ENCODE data around the gene PBX3.

PBX3 gene

DNA sequence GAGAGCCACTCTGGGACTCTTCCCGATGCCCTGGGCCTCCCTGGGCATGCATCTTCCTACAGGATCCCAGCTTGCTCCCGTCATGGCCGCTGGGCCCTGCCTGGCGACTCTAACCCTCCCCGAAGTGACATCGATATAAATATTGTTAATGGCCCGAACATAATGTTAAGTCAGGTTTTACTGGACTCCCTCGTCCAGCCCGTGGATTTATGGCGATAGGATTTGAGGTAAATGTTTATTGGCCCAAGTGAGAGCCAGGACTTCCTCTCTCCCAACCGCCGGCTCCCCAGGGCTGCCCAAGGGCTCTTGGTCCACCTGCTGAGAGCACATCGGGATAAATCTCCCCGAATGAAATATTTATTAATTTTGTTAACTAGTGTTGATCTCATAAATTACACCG is 246.3 kb downstream of the PBX3 start:
- DNase-seq: no peak
- TF ChIP-seq POLR2A (IDR thresholded peaks at IDR 0.05; ENCODE audit: low read length): no peak
- TF ChIP-seq GATA1 (IDR thresholded peaks at IDR 0.05; ENCODE audit: low read depth, low read length): no peak

DNA sequence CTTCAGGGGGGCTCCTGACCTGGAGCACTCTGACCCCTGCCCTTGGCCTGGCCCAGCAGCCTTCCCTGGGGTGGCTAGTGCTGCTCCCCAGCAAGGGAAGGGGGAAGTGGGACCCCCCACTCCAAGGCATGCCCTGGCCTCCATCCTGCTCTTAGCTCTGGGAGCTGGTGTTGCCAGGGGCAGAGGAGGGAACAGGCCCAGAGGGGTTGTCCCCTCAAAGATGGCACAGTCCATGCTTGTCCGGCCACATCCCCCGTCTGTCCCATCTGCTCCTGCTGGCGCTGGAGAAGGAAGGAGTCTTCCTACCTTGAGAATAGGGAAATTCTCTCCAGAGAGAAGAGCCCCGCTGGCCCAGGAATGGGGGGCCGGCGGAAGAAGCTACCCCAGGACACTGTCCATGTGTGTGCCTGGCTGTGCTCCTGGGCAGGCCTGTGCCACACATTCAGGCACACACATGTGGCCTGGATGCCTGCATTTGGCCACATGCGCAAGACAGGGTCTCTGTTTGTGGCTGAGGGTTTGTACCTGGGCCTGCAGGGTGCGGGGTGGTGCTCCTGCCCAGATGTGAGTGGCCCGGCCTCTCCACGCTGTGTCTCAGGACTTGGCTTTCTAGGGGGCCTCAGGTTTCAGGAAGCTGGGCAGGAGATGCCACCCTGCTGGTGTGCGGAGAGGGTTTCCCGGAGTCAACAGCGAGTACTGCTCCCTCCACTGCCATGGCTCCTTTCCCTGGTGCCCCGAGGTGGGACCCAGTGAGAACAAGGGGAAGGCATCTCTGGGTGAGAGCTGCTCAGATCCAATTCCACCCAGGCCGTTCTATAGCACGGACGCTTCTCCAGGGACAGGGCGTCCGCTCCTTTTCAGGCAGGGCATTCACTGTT is 247.1 kb downstream of the PBX3 start:
- TF ChIP-seq POLR2A (IDR thresholded peaks at IDR 0.05; ENCODE audit: low read length): no peak
- TF ChIP-seq GATA1 (IDR thresholded peaks at IDR 0.05; ENCODE audit: low read depth, low read length): no peak
- DNase-seq: no peak

DNA sequence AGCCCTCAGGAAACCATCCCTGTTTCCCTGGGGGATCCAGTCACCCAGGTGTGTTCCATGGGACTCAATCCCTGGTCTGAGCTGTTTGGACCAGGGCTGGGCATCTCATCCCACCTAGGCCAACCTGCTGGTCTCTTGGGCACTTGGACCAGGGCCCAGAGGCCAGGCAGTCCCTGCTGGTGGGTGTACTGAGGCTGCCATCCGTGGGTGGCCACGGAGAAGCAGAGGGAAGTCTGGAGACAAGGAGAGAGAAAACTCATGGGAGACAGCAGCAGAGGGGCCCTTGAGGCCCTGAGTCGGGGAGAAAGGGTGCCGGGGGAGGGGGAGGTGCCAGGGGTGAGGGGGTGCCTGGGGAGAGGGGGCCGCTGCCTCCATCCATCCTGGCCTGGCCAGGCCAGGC is 247.8 kb downstream of the PBX3 start:
- DNase-seq: no peak
- no peak for TF ChIP-seq GATA1 (IDR thresholded peaks at IDR 0.05; ENCODE audit: low read depth, low read length)
- no peak for TF ChIP-seq POLR2A (IDR thresholded peaks at IDR 0.05; ENCODE audit: low read length)

DNA sequence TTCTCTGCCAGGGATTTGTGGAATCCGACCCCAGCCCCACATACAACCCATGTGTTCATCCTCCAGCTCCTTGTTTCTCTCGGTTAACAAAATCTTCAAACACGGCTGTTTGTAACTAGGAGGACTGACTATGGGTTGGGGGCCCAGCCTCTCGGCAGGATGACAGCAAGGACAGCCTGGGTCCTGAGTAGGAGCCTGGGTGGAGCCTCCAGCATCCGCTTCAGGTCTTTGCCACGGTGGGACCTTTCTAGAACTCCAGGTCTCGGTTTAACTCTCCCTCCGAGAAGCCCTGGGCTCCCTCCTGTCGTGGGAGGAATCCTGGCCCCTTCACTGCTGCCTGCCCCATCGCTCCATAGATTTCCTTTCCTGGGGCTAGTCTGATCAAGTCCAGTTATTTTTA is 248.5 kb downstream of the PBX3 start:
- TF ChIP-seq GATA1 (IDR thresholded peaks at IDR 0.05; ENCODE audit: low read depth, low read length) (no peak), POLR2A (IDR thresholded peaks at IDR 0.05; ENCODE audit: low read length) (no peak)

DNA sequence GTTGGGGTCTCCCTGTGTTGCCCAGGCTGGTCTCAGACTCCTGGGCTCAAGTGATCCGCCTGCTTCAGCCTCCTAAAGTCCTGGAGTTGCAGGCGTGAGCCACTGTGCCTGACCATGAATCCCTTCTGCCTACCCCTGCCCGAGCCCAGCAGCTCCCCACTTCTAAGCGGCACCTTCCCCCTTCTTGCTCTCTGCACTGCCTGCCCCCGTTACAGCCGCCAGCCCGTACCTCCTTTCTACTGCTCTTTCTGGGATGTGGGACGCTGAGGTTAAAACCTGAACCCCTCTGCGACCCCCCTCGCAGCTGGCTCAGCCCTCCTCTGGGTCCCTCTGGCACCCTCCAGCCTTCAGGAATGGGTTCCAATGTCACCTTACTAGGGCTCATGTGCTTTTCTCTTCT is 249.6 kb downstream of the PBX3 start:
- TF ChIP-seq GATA1 (IDR thresholded peaks at IDR 0.05; ENCODE audit: low read depth, low read length): no peak
- TF ChIP-seq POLR2A (IDR thresholded peaks at IDR 0.05; ENCODE audit: low read length): no peak
- DNase-seq: no peak

More for the DNA sequence above, 248.5 kb downstream of the PBX3 start:
- no peak for DNase-seq

DNA sequence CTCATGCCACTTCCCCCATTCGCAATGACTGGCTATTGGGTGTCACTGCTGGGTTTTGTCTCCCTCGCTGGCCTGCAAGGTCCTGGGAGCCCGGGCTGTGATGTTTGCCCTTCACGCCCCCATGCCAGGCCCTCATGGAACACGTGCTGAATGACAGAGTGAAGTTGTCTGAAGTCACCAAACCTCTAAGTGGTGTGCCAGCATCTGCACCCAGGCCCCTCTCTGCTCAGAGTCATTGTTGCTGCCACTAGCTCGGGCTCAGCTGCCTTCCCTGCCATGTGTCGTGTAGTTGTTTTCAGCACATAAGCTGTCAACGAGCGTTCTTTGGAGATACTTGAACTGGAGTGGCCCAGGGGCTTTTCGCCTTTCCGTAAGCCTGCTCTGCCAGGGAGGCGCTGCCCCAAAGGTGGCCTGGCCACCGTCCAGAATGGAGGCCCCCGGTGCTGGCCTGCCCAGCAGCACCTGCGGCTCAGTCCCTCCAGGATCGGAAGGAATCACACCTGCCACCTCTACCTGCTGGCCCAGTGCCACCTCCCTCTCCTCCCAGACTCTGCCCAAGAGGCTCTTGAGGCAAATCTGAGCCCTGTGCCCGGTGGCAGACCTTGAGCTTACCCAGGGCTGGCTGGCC is 250.1 kb downstream of the PBX3 start:
- no peak for DNase-seq
- TF ChIP-seq POLR2A (IDR thresholded peaks at IDR 0.05; ENCODE audit: low read length): no peak
- TF ChIP-seq GATA1 (IDR thresholded peaks at IDR 0.05; ENCODE audit: low read depth, low read length): no peak

DNA sequence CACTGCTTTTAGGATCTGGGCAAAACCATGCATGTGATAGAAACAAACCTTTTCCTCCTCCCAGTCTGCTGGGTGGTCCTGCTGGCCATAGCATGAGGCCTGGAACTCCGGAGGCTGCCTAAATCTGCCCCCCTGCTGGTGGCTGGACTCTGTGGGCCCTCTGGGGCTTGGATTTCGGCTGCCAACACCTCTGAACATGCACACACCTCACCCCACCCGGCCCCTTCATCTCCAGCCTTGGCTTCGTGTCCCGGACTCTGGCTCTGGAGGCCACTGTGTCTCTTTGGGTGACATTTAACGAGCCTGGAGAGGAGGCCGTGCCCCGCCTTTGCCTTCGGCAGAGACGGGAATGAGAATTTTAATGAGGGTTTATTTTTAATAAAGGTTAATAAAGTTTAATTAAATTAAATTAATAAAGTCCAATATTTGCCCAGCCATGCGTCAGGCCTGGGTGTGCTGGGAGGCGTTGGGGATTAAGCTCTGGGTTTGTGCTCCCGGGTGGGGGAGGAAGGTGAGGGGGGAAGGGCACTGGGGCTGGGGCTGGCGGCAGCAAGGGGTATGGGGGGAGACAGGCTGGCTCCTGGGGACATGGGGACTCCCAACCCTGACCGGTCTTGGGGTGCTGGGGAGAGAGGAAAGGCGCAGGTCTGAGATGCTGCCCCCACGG is 251.8 kb downstream of the PBX3 start:
- no peak for DNase-seq
- TF ChIP-seq GATA1 (IDR thresholded peaks at IDR 0.05; ENCODE audit: low read depth, low read length): no peak
- TF ChIP-seq POLR2A (IDR thresholded peaks at IDR 0.05; ENCODE audit: low read length): no peak

DNA sequence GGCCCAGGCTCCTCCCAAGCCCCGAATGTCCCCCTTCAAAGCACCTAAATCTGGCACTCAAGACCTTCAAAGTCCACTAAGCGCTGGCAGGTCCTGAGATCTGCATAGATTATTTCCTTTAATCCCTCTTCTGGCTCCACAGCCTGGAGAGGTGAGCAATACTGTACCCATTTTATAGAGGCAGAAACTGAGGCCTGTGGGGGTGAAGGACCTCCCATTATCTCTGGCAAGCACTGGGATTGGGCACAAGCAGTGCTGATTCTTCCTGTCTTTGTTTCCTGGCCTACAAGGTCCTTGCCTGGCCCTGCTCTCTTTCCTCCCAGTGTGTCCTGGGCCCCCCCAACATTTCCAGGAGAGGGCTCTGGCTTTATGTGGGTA is 252.3 kb downstream of the PBX3 start:
- no peak for DNase-seq
- no peak for TF ChIP-seq GATA1 (IDR thresholded peaks at IDR 0.05; ENCODE audit: low read depth, low read length)

DNA sequence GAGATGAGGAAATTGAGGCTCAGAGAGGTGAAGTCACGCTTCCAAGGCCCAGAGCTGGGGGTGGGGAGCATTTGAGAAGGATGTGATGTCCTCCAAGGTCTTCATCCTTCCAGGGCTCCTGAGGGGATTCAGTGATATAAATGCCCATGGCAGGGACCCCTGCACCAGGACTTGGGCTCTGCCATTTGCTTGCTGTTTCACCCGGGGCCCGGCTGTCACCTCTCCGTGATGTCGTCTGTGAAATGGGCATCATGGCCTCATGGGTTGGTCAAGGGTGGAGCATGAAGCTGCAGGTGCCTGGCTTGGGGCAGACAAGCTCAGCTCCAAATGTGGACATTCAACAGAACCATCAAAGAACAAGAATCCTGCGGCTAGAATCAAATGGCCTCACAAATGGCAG is 253.1 kb downstream of the PBX3 start:
- TF ChIP-seq GATA1 (IDR thresholded peaks at IDR 0.05; ENCODE audit: low read depth, low read length) (no peak), POLR2A (IDR thresholded peaks at IDR 0.05; ENCODE audit: low read length) (no peak)
- DNase-seq: no peak

DNA sequence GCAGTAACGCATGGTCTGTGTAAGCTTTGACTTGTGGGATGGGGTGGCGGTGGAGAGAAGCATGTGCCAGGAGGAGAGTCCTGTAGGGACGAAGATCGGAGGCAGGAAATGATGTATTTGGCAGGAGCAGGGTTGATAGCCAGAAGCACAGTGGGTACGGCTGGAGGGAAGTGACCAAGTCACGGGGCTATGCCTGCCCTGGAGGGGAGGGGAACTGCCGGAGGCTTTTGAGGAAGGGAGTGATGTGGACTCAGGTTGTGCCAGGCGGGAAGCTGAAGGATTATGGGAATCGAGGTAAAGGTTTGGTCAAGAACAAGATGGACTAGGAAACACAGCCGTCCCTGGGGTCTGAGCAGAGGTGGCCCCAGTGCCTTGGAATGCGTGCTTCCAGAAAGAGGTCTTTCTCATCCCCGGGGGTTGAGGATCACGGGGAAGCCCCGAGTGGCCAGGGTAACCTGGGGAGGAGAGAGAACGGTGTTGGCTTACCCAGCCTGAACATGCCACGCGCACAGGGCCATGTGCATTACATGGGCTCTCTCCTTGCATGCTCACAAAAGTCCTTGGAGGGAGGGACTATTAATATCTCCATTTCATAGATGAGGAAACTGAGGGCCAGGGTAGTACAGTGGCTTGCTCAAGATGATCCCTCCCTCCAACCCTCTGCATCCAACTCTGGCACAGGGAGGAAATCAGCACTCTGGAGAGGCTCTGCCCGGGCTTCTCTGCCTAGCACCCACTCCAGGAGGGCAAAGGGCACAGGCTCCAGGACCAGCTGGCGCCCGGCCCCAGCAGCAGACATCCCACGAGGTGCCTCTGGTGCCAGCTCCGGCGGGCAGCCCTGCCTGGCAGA is 253.8 kb downstream of the PBX3 start:
- no peak for DNase-seq
- TF ChIP-seq GATA1 (IDR thresholded peaks at IDR 0.05; ENCODE audit: low read depth, low read length) (no peak), POLR2A (IDR thresholded peaks at IDR 0.05; ENCODE audit: low read length) (no peak)

DNA sequence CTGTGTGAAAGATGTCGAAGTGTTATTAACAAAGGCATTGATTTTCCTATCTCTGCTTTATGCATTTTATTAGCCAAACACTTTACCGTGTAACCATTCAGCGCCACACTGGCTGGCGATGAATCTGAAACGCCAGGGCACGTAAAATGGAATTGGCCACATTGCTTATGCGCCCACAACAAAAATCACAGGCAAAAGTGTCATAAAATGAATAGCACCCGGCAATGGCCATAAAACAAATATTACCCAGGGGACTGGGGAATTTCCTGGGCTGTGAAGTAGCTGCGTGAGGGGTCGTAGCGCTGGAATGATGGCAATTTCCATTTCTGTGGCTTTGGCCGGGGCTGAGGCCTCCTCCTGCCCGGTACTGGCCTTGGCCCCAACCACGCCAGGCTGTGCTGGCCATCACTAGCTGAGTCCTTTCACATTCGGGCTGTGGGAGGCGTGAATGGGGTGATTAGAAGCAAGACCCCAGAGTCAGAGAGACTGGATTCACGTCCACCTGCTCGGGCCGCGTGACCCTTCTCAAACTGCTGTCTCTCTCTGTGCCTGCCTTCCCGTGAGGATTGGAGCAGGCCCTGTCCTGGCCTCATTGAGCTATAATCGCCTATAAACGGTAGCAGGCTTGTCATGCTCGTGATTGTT is 254.5 kb downstream of the PBX3 start:
- TF ChIP-seq POLR2A (IDR thresholded peaks at IDR 0.05; ENCODE audit: low read length) (no peak), GATA1 (IDR thresholded peaks at IDR 0.05; ENCODE audit: low read depth, low read length) (no peak)
- no peak for DNase-seq

DNA sequence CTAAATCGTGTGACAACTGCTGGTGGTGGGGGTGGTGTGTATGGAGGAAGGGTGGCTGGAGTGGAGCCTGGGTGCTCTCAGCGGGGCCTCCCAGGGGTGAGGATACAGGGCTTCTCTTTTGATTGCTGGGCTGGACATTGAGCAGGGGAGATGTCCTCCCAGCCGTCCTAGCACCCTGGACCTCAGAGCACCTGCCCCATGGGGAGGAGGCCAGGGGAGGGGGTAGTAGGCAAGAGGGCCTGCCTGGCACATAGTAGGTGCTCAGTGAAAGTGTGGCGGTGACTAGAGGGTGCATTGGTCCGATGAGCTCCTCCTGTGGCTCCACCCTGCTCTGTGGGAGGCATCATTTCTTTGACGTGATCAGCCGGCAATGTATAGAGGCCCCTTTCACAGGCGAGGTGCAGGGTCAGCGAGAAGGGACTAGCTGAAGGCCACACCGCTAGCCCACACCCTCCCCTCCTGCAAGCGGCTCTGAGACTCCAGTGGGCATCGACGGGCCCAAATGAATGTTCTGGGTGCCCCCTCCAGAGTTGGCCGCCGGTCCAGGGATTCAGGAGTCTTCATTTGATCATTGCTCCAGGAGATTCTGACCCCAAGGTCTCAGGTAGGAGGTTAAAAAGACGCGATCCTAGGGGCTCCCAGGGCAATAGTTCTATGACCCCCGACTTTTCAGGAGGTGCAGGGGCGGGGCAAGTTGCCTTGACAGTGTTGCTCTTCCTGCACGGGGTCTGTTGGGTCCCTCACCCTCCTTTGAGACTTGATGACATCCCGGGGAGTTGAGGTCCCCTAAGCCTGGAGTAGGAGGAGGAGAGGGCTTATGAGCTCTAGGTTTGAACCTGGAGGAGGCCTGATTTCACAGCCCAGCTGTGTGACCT is 255.5 kb downstream of the PBX3 start:
- TF ChIP-seq POLR2A (IDR thresholded peaks at IDR 0.05; ENCODE audit: low read length) (no peak), GATA1 (IDR thresholded peaks at IDR 0.05; ENCODE audit: low read depth, low read length) (no peak)
- no peak for DNase-seq
